ENCODE results near the gene CREBBP.

The CREBBP gene

GRCh38 chr16:3759736-3760135 is 120.8 kb downstream of the CREBBP start:
- no peak for TF ChIP-seq CTCF (IDR thresholded peaks at IDR 0.05; ENCODE audit: borderline replicate concordance, control extremely low read depth, extremely low read depth, insufficient read depth, missing control alignments)
- no peak for DNase-seq (ENCODE audit: low spot score)
- in situ Hi-C loops (cut with MboI; ENCODE audit: low sequenced_read_pairs, unreplicated experiment), result no loop called here

GRCh38 chr16:3756113-3756512 is 124.4 kb downstream of the CREBBP start:
- no peak for TF ChIP-seq CTCF (IDR thresholded peaks at IDR 0.05; ENCODE audit: borderline replicate concordance, control extremely low read depth, extremely low read depth, insufficient read depth, missing control alignments)
- in situ Hi-C loops (cut with MboI; ENCODE audit: low sequenced_read_pairs, unreplicated experiment), result no loop called here
- DNase-seq (ENCODE audit: low spot score), result no peak

GRCh38 chr16:3755249-3755648 is 125.3 kb downstream of the CREBBP start:
- in situ Hi-C loops (cut with MboI; ENCODE audit: low sequenced_read_pairs, unreplicated experiment), result no loop called here
- no peak for DNase-seq (ENCODE audit: low spot score)
- TF ChIP-seq CTCF (IDR thresholded peaks at IDR 0.05; ENCODE audit: borderline replicate concordance, control extremely low read depth, extremely low read depth, insufficient read depth, missing control alignments), result no peak

GRCh38 chr16:3754772-3755171 is 125.7 kb downstream of the CREBBP start:
- in situ Hi-C loops (cut with MboI; ENCODE audit: low sequenced_read_pairs, unreplicated experiment), result no loop called here
- no peak for DNase-seq (ENCODE audit: low spot score)
- TF ChIP-seq CTCF (IDR thresholded peaks at IDR 0.05; ENCODE audit: borderline replicate concordance, control extremely low read depth, extremely low read depth, insufficient read depth, missing control alignments), result no peak

- no peak for DNase-seq (ENCODE audit: low spot score)
- in situ Hi-C loops (cut with MboI; ENCODE audit: low sequenced_read_pairs, unreplicated experiment), result no loop called here
- TF ChIP-seq CTCF (IDR thresholded peaks at IDR 0.05; ENCODE audit: borderline replicate concordance, control extremely low read depth, extremely low read depth, insufficient read depth, missing control alignments), result no peak
Measured at GRCh38 chr16:3754081-3754703, 126.3 kb downstream of the CREBBP start.

- no peak for TF ChIP-seq CTCF (IDR thresholded peaks at IDR 0.05; ENCODE audit: borderline replicate concordance, control extremely low read depth, extremely low read depth, insufficient read depth, missing control alignments)
- in situ Hi-C loops (cut with MboI; ENCODE audit: low sequenced_read_pairs, unreplicated experiment), result no loop called here
- no peak for DNase-seq (ENCODE audit: low spot score)
Measured at GRCh38 chr16:3752984-3753383, 127.5 kb downstream of the CREBBP start.

Data from GM13976 (cell line).